M059J (cell line): ENCODE results near the gene GDF10. TPM values are rescaled to one million over a fixed set of nuclear protein-coding genes. Genes with fewer than 3 reads are reported as not detected.

ENCODE experiments used
- DNase-seq: peaks from one replicate; pipeline ENCODE4 v3.0.0-alpha.2; 2012; ENCODE audit warnings: low read depth
- total RNA-seq: library from RNA; depleted of rRNA; stranded (reverse); fragments of >200 nt; shearing (Covaris generic); gene quantifications from 2 replicates; pipeline ENCODE4 v1.2.3, GENCODE V29; 2014

Gene GDF10
- total RNA-seq, 1 experiment from 2014 or later = not detected

DNA sequence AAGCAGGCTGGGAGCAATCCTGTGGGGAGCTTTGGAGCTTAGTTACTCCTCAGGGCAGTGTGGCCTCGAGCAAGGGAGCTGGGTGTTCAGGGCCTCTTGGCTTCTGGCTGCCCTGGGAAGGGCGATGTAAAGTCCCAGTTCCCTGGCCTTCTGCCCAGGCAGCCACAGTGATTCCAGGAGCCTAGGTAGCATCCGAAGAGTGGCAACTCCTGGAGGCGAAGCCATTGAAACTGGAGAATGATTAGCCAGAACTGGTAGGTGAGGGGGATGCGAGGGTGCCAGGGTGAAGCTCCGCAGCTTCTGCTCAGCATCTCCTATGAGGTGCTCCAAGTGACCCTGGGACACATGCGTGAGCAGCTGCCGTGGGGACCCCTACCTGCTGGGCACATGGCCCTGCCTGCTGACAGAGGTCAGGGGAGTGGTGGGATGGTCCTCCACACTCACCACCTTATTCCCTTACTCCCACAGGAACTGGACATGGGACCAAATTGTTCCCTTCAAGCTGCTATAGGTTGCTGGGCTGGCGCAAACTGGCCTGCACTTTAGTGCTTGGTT lies 14.5 kb downstream of the GDF10 start:
- no peak for DNase-seq

DNA sequence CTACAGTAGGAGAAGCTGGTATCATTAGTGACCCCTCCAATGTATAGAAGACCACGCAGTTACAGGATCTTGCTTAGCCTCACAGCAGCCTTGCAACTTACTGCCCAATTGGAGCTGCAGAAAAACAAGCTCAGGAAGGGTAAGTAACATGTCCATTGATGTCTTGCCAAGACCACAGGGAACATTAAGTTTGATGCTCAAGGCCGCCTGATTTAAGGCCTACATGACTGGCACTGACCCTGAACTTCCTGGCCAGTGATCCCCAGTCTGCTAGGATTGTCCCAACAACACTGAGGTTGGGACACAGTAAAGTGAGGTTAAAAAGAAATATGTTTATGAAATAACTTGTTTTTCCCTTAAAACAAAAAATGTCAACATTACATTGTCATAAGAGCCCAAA lies 15.4 kb downstream of the GDF10 start:
- DNase-seq = no peak

- no peak for DNase-seq
Observed at GRCh38 chr10:47316131-47316530, 16.1 kb downstream of the GDF10 start.

- DNase-seq = no peak
Observed at GRCh38 chr10:47317251-47317650, 17.3 kb downstream of the GDF10 start.

- DNase-seq = peak; percentile 51
Observed at GRCh38 chr10:47318706-47319105, 18.7 kb downstream of the GDF10 start.

DNA sequence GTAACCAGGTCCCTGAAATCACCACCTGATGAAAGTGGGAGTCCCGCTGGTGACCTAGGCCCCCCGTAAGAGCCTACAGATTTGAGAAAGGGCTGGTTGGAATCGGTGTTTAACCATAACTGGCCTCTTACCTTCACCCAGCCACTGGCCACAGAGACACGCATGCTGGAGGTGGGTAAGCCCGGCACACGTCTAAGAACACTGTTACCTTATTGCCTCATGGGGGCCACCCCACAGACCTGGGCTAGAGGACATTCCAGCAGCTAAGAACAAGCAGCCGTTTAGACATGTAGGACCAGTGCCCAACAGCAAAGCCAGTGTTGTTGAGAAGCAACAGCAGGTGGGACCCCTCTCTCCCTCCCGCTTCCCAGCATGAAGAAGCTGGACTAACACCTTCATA lies 19.8 kb downstream of the GDF10 start:
- no peak for DNase-seq

GRCh38 chr10:47320812-47321211 lies 20.8 kb downstream of the GDF10 start:
- DNase-seq = no peak

GRCh38 chr10:47321521-47322195 lies 21.7 kb downstream of the GDF10 start:
- no peak for DNase-seq

DNA sequence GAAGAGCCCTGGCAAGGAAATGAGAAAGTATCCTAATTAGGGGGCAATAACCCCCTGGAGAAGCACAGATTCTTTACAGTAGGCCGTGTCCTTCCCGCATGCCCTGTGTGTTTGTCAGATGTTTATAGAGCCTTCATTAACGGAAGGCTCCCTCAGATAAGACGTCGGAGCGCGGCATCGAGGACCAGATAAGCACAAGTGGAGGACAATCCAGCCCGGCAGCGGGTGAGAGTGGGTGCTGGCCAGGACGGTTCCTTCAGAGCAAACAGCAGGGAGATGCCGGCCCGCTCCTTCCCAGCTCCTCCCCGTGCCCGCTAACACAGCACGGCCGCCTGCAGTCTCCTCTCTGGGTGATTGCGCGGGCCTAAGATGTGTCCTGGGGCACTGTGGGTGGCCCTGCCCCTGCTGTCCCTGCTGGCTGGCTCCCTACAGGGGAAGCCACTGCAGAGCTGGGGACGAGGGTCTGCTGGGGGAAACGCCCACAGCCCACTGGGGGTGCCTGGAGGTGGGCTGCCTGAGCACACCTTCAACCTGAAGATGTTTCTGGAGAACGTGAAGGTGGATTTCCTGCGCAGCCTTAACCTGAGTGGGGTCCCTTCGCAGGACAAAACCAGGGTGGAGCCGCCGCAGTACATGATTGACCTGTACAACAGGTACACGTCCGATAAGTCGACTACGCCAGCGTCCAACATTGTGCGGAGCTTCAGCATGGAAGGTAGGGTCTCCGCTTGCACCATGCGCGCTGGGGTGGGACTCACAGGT lies 22.5 kb downstream of the GDF10 start, which contains the start of gene GDF2:
Gene GDF2 (plus strand): TSS at position 155 of the 762 bp plus-strand sequence. CDS start 215 bp downstream, at position 370.
- DNase-seq = no peak

- no peak for DNase-seq
Observed at GRCh38 chr10:47323087-47323486, 23.1 kb downstream of the GDF10 start.

DNA sequence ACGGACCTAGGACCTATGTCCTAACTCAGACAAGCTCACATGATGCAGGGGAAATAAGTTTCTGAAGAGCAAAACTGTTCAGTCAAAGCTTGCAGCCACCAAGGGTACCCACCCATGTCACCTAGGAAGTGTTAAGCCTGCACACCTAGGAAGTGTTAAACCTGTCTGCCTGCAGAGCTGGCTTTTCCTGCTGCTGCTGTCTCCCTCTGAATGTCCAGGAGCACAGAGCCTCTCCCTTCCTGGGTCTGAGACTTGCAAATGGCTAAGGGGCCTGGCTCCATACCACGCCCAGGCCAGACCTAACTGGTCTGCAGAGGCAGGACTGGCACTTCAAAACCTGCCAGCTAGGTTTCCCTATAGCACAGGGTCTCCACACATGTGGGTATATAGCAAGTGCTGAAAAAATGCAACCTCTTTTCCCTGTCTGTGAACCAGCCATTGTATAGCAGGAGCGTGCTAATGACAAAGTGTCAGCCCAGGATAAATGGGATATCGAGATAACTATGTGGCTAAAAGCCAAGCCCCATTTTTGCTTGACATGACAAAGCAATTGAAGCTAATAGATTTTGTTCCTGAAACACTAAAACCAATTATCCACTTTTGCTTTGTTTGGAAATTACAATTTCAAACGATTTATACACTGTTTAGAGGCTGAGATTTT lies 23.8 kb downstream of the GDF10 start:
- no peak for DNase-seq

DNA sequence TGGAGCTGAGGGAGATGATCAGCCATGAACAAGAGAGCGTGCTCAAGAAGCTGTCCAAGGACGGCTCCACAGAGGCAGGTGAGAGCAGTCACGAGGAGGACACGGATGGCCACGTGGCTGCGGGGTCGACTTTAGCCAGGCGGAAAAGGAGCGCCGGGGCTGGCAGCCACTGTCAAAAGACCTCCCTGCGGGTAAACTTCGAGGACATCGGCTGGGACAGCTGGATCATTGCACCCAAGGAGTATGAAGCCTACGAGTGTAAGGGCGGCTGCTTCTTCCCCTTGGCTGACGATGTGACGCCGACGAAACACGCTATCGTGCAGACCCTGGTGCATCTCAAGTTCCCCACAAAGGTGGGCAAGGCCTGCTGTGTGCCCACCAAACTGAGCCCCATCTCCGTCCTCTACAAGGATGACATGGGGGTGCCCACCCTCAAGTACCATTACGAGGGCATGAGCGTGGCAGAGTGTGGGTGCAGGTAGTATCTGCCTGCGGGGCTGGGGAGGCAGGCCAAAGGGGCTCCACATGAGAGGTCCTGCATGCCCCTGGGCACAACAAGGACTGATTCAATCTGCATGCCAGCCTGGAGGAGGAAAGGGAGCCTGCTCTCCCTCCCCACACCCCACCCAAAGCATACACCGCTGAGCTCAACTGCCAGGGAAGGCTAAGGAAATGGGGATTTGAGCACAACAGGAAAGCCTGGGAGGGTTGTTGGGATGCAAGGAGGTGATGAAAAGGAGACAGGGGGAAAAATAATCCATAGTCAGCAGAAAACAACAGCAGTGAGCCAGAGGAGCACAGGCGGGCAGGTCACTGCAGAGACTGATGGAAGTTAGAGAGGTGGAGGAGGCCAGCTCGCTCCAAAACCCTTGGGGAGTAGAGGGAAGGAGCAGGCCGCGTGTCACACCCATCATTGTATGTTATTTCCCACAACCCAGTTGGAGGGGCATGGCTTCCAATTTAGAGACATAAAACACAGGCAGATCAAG lies 25.6 kb downstream of the GDF10 start:
- DNase-seq = no peak

DNA sequence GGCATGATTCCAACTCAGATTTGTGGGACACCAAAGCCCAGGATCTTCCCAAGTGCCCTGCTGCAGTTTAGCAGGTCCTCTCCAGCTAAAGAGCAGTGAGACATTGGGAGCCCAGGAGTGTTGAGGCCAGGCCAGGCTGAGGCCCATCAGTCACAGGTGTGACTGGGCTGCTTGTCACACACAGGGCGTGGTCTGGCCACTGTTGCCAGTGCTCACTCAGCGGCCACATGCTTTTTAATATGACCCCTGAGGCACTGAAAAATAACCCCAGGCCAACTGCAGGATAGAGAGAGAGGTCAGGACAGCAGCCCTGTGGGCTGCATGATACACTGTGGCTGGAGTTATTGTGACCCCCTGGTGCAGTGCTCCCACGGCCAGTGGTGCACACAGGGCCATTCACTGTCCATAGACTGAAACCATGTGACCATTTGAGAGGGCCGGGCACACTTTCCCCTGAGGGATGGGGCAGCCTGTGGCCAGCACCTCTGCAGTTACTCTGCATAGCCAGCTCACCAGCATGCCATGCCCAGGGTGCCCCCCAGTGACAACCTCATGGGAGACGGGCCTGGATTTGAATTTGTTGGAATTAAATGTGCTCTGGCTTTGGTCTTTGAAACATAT lies 26.4 kb downstream of the GDF10 start:
- peak; percentile 30 for DNase-seq

- DNase-seq = no peak
Observed at GRCh38 chr10:47326927-47327330, 26.9 kb downstream of the GDF10 start.

- DNase-seq = no peak
Observed at GRCh38 chr10:47329855-47330254, 29.9 kb downstream of the GDF10 start.

DNA sequence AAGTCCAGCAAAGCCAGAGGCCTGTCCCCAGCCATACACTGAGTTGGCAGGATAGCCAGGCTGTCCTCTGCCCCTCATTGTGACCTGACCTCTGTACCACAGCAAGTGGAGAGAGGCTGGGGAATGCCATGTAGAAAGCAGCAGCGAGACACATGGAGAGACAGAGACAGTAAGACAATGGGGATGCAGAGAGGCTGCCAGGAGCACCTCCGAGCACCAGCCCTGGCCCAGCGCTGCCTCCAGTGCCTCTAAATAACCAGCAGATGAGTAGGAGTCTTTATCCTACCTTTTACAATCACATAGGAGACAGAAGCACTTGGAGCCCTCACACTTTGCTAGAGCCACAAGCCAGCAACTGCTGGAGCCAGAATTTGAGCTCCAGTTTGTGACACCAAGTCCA lies 30.4 kb downstream of the GDF10 start:
- DNase-seq = no peak

GRCh38 chr10:47330804-47331203 lies 30.8 kb downstream of the GDF10 start:
- DNase-seq = no peak

GRCh38 chr10:47331491-47331890 lies 31.5 kb downstream of the GDF10 start:
- DNase-seq = no peak

DNA sequence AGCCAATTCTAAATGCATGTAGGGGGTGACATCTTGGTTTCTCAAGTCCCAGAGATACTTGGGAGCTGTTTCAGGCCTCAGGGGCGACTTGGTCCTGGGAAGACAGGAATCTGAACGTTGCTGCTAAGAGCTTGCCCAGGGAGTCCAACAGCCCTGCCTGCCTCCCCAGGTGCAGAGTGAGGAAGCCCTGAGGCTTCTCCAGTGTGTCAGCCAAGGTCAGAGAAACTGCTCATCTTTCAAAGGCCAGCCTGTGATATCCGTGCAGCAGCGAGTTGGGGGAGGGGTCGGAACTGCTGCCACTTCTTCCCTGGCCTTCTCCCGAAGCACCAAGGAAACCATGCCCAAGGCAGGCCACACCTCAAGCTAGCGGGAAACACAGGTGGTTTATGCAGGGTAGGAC lies 32.0 kb downstream of the GDF10 start:
- DNase-seq = peak; percentile 10

DNA sequence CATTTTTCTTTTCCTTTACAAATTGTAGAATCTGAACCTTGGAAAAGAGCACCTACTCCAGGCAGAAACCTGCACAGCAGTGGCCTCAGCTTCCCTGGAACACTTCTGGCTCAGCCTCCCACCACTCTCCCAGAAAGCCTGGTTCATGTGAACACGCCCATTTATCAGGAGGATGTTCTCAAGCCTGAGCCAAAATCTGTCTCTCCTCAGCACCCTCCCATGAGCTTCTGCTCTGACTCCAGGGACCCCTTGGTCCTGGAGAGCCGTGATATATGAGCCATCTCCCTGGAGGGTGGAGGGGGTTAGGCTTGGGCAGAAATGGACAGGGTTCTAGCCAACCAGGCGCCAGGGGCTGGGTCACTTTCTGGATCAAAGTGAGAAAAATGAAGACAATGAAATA lies 32.4 kb downstream of the GDF10 start:
- no peak for DNase-seq

GRCh38 chr10:47332946-47333345 lies 32.9 kb downstream of the GDF10 start:
- DNase-seq = no peak
